Lower leg skin (tissue), 3 donors: ENCODE data around the gene ABCA8.

ENCODE experiments used
- POLR2A ChIP-seq, 2 donors: fragments of 450-650 bp; IDR thresholded peaks; one replicate each; pipeline ENCODE4 v1.6.1; 2016 to 2017; ENCODE audit warnings: antibody characterized with exemption in 2 of 2, mild to moderate bottlenecking in 1 of 2, moderate library complexity in 1 of 2
- TF ChIP-seq, protein P1 (sequence below), 3 donors: fragments of 450-650 bp; IDR thresholded peaks; one replicate each; pipeline ENCODE4 v1.5.1; 2016; ENCODE audit warnings: antibody characterized with exemption in 3 of 3, mild to moderate bottlenecking in 3 of 3, moderate library complexity in 2 of 3

DNA sequence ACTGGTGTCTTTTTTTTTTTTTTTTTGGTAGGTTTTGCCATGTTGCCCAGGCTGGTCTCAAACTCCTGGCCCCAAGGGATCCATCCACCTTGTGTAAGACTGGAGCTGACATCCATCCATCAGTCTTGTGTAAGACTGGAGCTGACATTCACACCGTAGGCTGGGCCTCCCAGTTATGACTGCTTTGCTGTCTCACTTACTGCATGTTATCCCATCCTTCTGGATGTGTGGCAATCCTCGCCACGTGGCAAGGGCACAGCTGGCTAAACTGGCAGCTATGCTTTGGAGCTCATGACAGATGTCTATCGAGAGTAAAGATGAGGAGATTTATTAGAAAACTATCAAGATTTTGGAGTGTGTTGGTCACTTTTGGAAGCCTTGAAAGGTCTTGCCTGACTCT, 115.1 kb downstream of the ABCA8 start:
- TF ChIP-seq, protein P1, sequence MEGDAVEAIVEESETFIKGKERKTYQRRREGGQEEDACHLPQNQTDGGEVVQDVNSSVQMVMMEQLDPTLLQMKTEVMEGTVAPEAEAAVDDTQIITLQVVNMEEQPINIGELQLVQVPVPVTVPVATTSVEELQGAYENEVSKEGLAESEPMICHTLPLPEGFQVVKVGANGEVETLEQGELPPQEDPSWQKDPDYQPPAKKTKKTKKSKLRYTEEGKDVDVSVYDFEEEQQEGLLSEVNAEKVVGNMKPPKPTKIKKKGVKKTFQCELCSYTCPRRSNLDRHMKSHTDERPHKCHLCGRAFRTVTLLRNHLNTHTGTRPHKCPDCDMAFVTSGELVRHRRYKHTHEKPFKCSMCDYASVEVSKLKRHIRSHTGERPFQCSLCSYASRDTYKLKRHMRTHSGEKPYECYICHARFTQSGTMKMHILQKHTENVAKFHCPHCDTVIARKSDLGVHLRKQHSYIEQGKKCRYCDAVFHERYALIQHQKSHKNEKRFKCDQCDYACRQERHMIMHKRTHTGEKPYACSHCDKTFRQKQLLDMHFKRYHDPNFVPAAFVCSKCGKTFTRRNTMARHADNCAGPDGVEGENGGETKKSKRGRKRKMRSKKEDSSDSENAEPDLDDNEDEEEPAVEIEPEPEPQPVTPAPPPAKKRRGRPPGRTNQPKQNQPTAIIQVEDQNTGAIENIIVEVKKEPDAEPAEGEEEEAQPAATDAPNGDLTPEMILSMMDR (IDR thresholded peaks at IDR 0.05) = no peak
- TF ChIP-seq POLR2A (IDR thresholded peaks at IDR 0.05) = no peak
